B cell (primary cell): ENCODE results near the gene APOLD1. TPM values are rescaled to one million over a fixed set of nuclear protein-coding genes. Genes with fewer than 3 reads are reported as not detected.

Experiments used
- ATAC-seq: fragments of 200-7000 bp; cut with Tn5 transposase; one replicate; pipeline ENCODE4 v1.10.0; 2021; ENCODE audit warnings: low read depth, mild to moderate bottlenecking, moderate number of reproducible peaks, moderate library complexity
- CTCF ChIA-PET: fragments of 350-600 bp; sonication (Branson Sonifier 250); formaldehyde crosslinking; loops from one replicate; lab custom pipeline; 2021; ENCODE audit warnings: antibody characterized with exemption, inconsistent platforms; lab: Charles Lee
- POLR2A ChIA-PET: fragments of 350-600 bp; sonication (Branson Sonifier 250); formaldehyde crosslinking; loops from one replicate; lab custom pipeline; 2021; ENCODE audit warnings: antibody characterized with exemption; lab: Charles Lee
- DNase-seq: peaks from one replicate; pipeline ENCODE4 v3.0.0; 2013
- H2AFZ ChIP-seq: 2 replicates; pipeline ENCODE4 v1.6.1; 2012; ENCODE audit warnings: mild to moderate bottlenecking, low read depth, low read length; ENCODE audit not compliant: insufficient read depth, poor library complexity, severe bottlenecking
- H3K27ac ChIP-seq, 2 donors: 1 replicate in 1 of 2; 2 replicates in 1 of 2; pipeline ENCODE4 v1.5.1; 2012 to 2013; ENCODE audit warnings: low read length in 2 of 2, mild to moderate bottlenecking in 2 of 2, moderate library complexity in 1 of 2
- H3K27me3 ChIP-seq, 4 experiments: fragments of 200-600 bp in 1 of 4; sonication (generic) in 1 of 4; replicated peaks in 1 of 4; 1 replicate in 2 of 4; 2 replicates in 2 of 4; pipeline versions ENCODE4 v1.6.1 to v1.7.0; 2013 to 2016; ENCODE audit warnings: low read length in 3 of 4, mild to moderate bottlenecking in 2 of 4, mixed read lengths in 1 of 4, moderate library complexity in 1 of 4; ENCODE audit not compliant: insufficient read depth in 4 of 4, control insufficient read depth in 3 of 4; ENCODE audit errors: control extremely low read depth in 1 of 4
- H3K36me3 ChIP-seq, 2 experiments: replicated peaks in 1 of 2; 1 replicate in 1 of 2; 2 replicates in 1 of 2; pipeline versions ENCODE4 v1.6.1 to v1.7.1; 2013; ENCODE audit warnings: low read length in 1 of 2; ENCODE audit not compliant: insufficient read depth in 2 of 2, control insufficient read depth in 1 of 2; ENCODE audit errors: control extremely low read depth in 1 of 2, extremely low read depth in 1 of 2
- H3K4me1 ChIP-seq, 2 donors: fragments of 200-600 bp in 1 of 2; sonication (generic) in 1 of 2; 1 replicate in 1 of 2; 2 replicates in 1 of 2; pipeline versions ENCODE4 v1.5.1 to v1.6.1; 2013 to 2017; ENCODE audit warnings: low read length in 2 of 2; ENCODE audit not compliant: control insufficient read depth in 2 of 2, insufficient read depth in 2 of 2
- H3K4me2 ChIP-seq: replicated peaks from 2 replicates; pipeline ENCODE3; 2012; ENCODE audit warnings: mild to moderate bottlenecking, low read depth, low read length; ENCODE audit not compliant: poor library complexity, severe bottlenecking
- H3K4me3 ChIP-seq, 5 experiments: fragments of 200-600 bp in 1 of 5; sonication (generic) in 1 of 5; 1 replicate in 3 of 5; 2 replicates in 2 of 5; pipeline versions ENCODE4 v1.5.1 to v1.7.0; 2011 to 2016; ENCODE audit warnings: low read length in 4 of 5, mild to moderate bottlenecking in 4 of 5, low read depth in 2 of 5, control low read depth in 1 of 5, moderate library complexity in 1 of 5; ENCODE audit not compliant: insufficient read depth in 1 of 5; ENCODE audit errors: control extremely low read depth in 1 of 5, extremely low read depth in 1 of 5
- H3K79me2 ChIP-seq: fragments of 200-600 bp; sonication (generic); one replicate; pipeline ENCODE4 v1.6.0; 2016; ENCODE audit warnings: low read length; ENCODE audit not compliant: control insufficient read depth, insufficient read depth
- H3K9ac ChIP-seq: fragments of 200-600 bp; sonication (generic); 2 replicates; pipeline ENCODE4 v1.6.1; 2017; ENCODE audit warnings: mild to moderate bottlenecking, low read length, moderate library complexity
- H3K9me3 ChIP-seq, 3 donors: one replicate each; pipeline versions ENCODE4 v1.6.1 to v1.7.1; 2013; ENCODE audit warnings: low read length in 2 of 3; ENCODE audit not compliant: control insufficient read depth in 2 of 3, insufficient read depth in 1 of 3; ENCODE audit errors: control extremely low read depth in 1 of 3
- H4K20me1 ChIP-seq: 2 replicates; pipeline ENCODE4 v1.6.0; 2012; ENCODE audit warnings: mild to moderate bottlenecking, low read length; ENCODE audit not compliant: insufficient read depth, control insufficient read depth, poor library complexity, severe bottlenecking
- H3K27ac Mint-ChIP-seq: one replicate; pipeline ENCODE4 v1.8.0; 2021; ENCODE audit warnings: mixed read lengths
- H3K27me3 Mint-ChIP-seq: one replicate; pipeline ENCODE4 v1.8.0; 2021; ENCODE audit warnings: mixed read lengths
- H3K4me1 Mint-ChIP-seq: one replicate; pipeline ENCODE4 v1.8.0; 2021; ENCODE audit warnings: mixed read lengths
- H3K4me3 Mint-ChIP-seq: one replicate; pipeline ENCODE4 v1.8.0; 2021; ENCODE audit warnings: mixed read lengths
- H3K9me3 Mint-ChIP-seq: one replicate; pipeline ENCODE4 v1.8.0; 2022; ENCODE audit warnings: mixed read lengths; ENCODE audit not compliant: insufficient read depth
- EZH2 ChIP-seq: IDR thresholded peaks from 2 replicates; pipeline ENCODE4 v1.6.1; 2012; ENCODE audit warnings: borderline replicate concordance, low read depth, mild to moderate bottlenecking, moderate library complexity, low read length; ENCODE audit not compliant: insufficient read depth, poor library complexity, severe bottlenecking
- WGBS: methylation state at CpG from one replicate; pipeline ENCODE4 v1.1.5; 2013; ENCODE audit warnings: missing lambda C conversion rate; ENCODE audit not compliant: insufficient coverage; 5-methylcytosine and 5-hydroxymethylcytosine counted together
- intact Hi-C: fragments of 100-400 bp; cut with micrococcal nuclease; formaldehyde crosslinking; loops from one replicate; pipeline ENCODE4 v1.10.0; 2022
- polyA plus RNA-seq: library from polyadenylated mRNA; depleted of rRNA; stranded (reverse); fragments of >200 nt; gene quantifications from 2 replicates; pipeline ENCODE4 v1.2.3, GENCODE V29; 2012
- total RNA-seq, 2 donors: library from RNA; stranded (reverse); fragments of 120-200 nt in 1 of 2; gene quantifications; 1 replicate in 1 of 2; 2 replicates in 1 of 2; pipeline versions ENCODE4 v1.2.3 to v1.2.4, GENCODE V29; 2013 to 2022
- TF ChIP-seq, protein P1 (sequence below): fragments of 200-600 bp; IDR thresholded peaks from one replicate; pipeline ENCODE4 v1.8.0; 2022; ENCODE audit warnings: antibody characterized with exemption, mild to moderate bottlenecking

APOLD1 gene
- total and polyA plus RNA-seq, 2 donors (not counting 1 experiment from before 2014, with no cell fraction given) = 1.5 to 4.7 TPM

DNA sequence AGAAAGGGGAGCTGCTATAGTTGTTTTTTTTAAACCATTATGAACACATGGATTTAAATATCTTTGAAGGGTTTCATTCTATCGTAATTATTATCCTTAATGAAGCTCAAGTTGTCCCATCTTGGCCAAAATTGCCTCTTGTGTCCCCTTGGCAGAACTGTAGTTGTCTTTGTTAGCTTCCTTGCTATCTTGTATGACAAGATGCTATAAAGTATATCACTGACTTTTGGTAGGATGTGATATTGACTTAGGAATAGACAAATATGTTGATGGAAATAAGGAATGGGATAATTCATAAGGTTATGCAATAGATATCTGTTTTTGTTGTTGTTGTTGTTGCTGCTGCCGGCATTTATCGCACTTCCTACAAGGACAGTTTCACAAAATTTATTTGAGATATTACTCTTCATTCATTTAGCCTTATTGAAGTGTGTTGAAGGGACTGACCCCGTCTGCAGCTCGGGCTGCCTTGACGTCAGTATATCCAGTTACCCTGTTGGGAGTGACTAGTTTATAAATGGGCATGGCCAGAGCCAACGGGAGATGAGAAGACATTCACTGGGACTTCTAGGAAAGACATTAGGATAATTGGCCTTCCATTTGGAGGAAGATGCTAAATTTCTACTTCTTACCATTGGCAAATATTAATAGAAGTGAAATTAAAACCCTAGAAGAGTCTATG lies 26.1 kb upstream of the APOLD1 start:
- Histone ChIP-seq H3K9me3 (no peaks in the 10 kb centered on the region), H3K4me2 (no peak overlapping the region), H3K36me3 (no peaks in the 10 kb centered on the region), H4K20me1 (no peaks in the 10 kb centered on the region), H3K9ac (no peak overlapping the region), H3K4me1 (no peaks in the 10 kb centered on the region), H3K27ac (no peak overlapping the region), H3K79me2 (peaks cover 3% of the 10 kb centered on the region), H3K4me3 (no peak overlapping the region), H2AFZ (no peak overlapping the region), H3K27me3 (no peaks in the 10 kb centered on the region)
- Mint-ChIP-seq H3K9me3 (no peaks in the 10 kb centered on the region), H3K27ac (no peak overlapping the region), H3K4me3 (no peak overlapping the region), H3K4me1 (peaks cover 2% of the 10 kb centered on the region), H3K27me3 (no peaks in the 10 kb centered on the region)
- CTCF ChIA-PET = interaction anchor here (0.8 to 1.0 kb wide), 2 partner anchors 26 to 30 kb away, joined by 3 read pairs; partner anchors contain the start of gene APOLD1
- intact Hi-C loops = no loop called here
- ATAC-seq = no peak
- 100% methylated on average over 2 of the region's 7 CpGs for WGBS
- TF ChIP-seq EZH2 = no peak
- TF ChIP-seq, protein P1, sequence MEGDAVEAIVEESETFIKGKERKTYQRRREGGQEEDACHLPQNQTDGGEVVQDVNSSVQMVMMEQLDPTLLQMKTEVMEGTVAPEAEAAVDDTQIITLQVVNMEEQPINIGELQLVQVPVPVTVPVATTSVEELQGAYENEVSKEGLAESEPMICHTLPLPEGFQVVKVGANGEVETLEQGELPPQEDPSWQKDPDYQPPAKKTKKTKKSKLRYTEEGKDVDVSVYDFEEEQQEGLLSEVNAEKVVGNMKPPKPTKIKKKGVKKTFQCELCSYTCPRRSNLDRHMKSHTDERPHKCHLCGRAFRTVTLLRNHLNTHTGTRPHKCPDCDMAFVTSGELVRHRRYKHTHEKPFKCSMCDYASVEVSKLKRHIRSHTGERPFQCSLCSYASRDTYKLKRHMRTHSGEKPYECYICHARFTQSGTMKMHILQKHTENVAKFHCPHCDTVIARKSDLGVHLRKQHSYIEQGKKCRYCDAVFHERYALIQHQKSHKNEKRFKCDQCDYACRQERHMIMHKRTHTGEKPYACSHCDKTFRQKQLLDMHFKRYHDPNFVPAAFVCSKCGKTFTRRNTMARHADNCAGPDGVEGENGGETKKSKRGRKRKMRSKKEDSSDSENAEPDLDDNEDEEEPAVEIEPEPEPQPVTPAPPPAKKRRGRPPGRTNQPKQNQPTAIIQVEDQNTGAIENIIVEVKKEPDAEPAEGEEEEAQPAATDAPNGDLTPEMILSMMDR = no peak
- POLR2A ChIA-PET = no interaction called here
- DNase-seq = no peak

DNA sequence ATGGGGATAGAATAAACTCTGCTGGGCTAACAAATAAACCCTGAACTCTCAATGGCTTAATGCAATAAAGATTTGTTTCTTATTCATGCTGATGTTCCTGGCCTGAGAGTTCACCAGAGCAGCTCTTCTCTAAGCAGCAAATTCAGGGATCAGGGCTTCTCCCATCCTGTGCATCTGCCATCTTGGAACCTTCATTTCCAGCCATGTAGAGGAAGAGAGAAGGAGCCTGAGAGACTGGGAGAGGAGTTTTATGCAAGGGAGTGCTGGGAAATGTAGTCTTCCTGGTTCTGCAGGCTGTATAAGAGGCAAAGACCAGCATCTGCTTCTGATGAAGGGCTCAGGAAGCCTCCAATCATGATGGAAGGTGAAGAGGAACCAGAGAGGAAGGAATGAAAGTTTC lies 20.6 kb upstream of the APOLD1 start:
- CTCF ChIA-PET = no interaction called here
- H3K27ac ChIP-seq = no peak overlapping the region
- no peaks in the 10 kb centered on the region for H3K27me3 ChIP-seq
- no peak overlapping the region for H3K27ac Mint-ChIP-seq
- no peak overlapping the region for H3K4me3 Mint-ChIP-seq
- peaks cover under 1% of the 10 kb centered on the region for H3K9me3 Mint-ChIP-seq
- ATAC-seq = no peak
- no peak overlapping the region for H2AFZ ChIP-seq
- peaks cover 3 to 7% (median 4%) of the 10 kb centered on the region in 3 donors for H3K9me3 ChIP-seq
- no peak overlapping the region for H3K4me2 ChIP-seq
- H4K20me1 ChIP-seq = no peaks in the 10 kb centered on the region
- no peaks in the 10 kb centered on the region for H3K4me1 ChIP-seq
- H3K4me3 ChIP-seq = no peak overlapping the region
- intact Hi-C loops = no loop called here
- H3K27me3 Mint-ChIP-seq = no peaks in the 10 kb centered on the region
- no peaks in the 10 kb centered on the region for H3K36me3 ChIP-seq
- POLR2A ChIA-PET = no interaction called here
- peaks cover 3% of the 10 kb centered on the region for H3K79me2 ChIP-seq
- H3K9ac ChIP-seq = no peak overlapping the region
- H3K4me1 Mint-ChIP-seq = no peaks in the 10 kb centered on the region
- TF ChIP-seq, protein P1 = no peak
- no peak for TF ChIP-seq EZH2
- DNase-seq = no peak
